NOMO-1 (cell line): ENCODE data around the gene CPT1A.

Source experiments
- DNase-seq, 2 experiments: peaks; one replicate each; lab custom pipeline; 2025; ENCODE audit not compliant: unreplicated experiment in 2 of 2; lab: John Stamatoyannopoulos, UW

The CPT1A gene

DNA sequence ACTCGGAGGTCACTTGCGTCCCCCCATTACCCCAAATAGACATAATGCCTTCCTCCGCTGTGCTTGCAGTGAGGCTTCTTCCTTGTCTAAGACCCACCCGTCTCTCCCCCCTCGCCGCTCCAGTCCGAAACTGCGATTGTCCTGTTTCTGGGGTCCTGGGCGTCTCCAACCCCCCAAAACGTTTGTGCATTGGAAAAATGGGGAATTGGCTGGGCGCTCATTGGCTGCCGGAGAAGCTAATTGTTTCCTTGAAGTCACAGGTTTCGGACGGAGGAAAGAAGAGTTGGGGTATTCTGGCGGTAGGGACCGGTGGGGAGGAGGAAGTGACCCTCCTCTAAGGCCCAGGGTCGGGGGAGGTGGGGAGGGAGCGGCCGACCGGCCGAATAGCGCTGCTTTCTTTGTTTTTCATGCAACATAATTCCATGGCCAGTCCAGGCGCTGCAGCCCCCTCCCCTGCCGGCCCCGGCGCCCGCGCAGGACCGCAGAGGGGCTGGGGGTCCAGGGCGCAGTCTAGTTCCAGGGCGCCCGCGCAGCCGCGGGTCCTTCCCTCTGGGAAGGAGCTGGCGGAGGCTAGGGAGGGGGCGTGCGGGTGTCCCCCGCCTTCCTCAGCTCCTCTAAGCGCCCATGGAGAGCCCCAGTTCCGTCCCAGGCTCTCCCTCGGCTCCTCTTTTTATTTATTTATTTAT, 12.7 kb upstream of the CPT1A start:
- DNase-seq, result no peak

- DNase-seq, result no peak
These were observed 10.9 kb upstream of the CPT1A start for GRCh38 chr11:68852628-68853027.

GRCh38 chr11:68848429-68848828, 6.7 kb upstream of the CPT1A start:
- DNase-seq, result no peak

- no peak for DNase-seq
These were observed 5.7 kb upstream of the CPT1A start for GRCh38 chr11:68847395-68847794.

DNA sequence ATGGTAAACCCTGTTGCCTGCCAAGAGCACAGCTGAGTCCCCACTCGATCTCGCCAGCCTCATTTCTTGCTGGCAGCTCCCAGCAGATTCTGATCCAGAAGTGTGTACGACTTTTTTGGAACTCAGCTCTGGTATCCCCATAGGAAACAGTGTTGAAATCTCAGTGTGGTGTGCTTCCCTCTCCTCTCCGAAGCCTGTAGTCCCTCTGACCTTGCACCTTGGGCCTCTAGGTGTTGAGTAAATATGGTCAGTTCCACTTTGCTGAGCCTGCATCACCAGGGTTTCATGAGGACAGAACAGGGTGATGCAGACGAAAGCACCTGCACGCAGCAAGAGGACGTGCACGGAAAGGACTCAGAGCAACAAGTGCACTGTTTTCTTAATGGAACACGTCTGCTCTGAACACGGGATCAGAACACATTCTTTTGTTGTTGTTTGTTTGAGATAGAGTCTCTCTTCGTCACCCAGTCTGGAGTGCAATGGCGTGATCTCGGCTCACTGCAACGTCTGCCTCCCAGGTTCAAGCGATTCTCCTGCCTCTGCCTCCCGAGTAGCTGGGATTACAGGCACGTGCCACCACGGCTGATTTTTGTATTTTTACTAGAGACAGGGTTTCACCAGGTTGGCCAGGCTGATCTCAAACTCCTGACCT, 3.8 kb upstream of the CPT1A start:
- DNase-seq, result no peak

- no peak for DNase-seq
These were observed 3.1 kb upstream of the CPT1A start for GRCh38 chr11:68844801-68845200.

DNA sequence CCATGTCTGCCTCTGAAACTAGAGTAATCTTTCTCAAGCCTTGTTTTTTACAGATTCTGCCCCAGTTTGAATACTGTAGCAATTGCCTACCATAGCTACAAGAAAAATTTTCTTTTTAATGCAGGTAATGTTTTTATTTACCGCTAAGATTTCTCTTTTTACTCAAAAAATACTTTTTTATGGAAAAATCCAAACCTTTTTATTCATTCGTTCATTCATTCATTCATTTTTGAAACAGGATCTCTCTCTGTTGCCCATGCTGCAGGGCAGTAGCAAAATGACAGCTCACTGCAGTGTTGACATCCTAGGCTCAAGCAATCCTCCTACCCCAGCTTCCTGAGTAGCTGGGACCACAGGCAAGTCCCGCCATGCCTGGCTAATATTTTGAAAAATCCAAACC, 2.7 kb upstream of the CPT1A start:
- DNase-seq, result no peak

DNA sequence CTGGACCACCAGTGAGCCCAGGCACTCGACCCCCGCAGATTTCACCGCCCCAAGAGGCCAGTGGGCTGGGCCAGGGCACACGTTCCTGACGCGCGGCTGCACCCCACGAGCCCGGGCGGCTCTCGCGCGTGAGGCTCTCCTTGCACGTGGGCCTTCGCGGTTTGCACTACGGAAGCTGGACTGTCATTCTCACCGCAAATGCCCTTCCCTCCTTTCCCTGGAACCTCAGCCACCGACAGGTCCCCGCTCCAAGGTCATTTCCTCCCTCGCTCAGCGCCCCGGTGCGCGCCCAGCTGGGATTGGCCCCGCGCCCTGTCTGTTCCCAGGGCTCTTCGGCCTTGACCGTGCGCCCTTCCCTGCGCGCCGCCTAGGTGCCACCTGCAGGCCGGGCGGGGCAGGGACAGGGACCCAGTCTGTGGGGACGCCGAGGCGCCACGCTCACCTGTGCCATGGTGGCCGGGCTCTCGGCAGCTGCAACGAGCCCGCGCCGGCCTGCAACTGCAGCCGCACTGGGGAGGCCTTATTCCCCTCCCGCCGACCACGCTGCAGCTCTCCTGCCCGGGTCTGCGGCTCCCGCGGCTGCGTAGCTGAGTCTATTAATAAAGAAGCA, 2.1 kb upstream of the CPT1A start:
- peak; percentile 60 to 82 for DNase-seq

- peak; percentile 56 to 59 for DNase-seq
These were observed 1.4 kb upstream of the CPT1A start for GRCh38 chr11:68843052-68843561.

DNA sequence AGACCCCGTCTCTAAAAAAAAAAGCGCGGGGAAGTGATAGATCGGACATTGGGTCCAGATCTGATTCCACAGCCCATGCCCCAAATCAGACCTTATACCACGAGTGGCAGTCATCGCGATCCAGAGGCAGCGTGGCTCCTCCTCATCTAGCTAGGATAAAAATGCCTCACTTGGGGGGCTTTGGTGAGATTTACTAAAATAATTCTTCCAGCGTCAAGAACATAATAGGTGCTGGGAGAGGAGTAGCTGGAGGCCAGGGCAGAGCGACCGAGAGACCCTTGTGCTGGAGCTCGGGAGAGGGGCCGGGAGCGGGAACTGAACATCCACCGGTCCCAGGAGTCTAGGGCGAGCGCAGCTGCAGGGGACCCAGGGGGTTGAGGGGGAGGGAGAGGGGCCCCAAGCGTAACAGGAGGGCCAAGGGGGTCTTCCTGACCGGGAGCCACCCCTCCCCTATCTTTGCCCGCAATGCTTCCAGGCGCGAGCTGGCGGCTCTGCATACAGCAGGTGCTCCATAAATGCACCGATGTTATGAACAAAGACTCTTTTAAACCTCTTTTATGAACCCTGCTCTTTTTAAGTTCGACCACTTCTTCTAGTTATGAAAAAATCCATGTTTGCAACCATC, 823 bp upstream of the CPT1A start:
- no peak for DNase-seq

DNA sequence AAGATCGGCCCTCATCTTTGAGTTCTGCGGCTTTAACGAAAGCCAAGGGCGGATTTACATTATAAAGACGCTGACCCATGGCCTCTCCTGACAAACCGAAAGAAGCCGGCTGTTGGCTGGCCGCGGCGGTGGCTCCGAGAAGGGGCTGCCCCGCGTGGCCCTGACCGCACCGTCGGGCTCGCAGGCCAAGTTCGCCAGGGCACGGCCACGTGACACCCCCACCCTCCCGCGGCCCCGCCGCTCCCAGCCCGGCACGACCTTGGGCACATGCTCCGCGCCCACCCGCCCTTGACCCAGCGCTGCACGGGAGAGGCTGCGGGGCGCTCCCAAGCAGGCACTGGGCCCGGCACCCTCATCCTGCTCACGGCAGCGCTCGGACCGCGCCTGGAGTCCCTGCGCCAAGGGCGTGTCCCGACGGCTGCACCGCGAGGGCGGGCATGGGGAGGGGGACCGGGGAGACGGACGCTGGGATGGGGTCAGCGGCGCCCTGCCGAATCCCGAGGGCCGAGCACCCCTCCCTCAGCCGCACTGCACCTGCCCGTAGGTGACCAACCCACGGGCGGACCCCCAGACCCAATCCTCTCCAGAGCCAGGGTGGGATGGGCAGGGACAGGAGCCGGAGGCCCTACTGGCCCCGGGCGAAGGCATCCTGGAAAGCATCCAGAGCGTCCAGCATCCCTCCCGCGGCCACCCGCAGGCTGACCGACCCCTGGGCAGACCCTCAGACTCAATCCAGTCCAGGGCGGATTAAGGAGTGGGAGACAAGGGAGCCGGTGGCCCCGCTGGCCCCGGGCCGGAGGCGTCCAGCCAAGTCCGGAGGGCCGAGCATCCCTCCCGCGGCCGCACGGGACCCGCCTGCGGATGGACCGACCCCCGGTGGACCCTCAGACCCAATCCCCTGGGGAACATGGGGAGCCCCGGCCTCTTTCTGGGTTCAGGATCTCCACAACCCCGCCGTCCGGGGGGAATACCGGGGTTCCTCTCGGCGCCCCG, 759 bp downstream of the CPT1A start:
- DNase-seq, result peak; percentile 10 to 37

DNA sequence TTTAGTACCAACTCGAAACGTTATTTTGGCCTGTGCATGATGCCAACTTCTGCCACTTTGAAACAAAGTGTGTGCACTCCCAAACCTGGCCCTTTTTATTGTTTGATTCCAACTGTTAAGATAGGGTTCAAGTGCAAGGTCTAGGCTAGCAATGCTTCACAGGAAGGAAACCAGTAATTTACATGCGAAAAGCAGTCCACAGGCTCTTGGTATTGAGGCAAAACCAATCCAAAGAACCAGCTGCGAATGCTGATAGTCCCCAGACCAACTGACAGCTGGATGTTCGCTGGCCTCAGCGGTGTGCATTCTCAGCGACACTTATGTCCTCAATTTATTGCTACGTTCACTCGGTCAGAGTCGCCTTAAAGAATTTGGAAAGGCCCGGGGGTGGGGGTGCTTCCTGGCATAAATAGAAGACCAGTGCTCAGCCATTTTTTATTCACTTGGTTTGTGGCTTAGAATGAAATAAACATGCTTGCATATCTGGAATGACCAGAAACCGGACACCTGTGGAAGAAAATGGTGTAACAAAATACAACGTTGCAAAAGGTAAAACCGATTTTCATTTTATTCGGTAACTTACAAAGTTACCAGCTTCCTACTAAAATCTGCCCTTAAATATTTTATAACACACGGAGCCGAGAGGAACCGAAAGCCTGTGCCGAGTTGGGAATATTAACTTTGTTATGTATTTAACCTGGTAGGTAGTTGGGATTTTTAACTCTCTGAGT, 1.6 kb downstream of the CPT1A start:
- peak in 1 of 2 experiments; percentile 28 for DNase-seq

- peak; percentile 92 to 94 for DNase-seq
These were observed 2.5 kb downstream of the CPT1A start for GRCh38 chr11:68839054-68839865.

DNA sequence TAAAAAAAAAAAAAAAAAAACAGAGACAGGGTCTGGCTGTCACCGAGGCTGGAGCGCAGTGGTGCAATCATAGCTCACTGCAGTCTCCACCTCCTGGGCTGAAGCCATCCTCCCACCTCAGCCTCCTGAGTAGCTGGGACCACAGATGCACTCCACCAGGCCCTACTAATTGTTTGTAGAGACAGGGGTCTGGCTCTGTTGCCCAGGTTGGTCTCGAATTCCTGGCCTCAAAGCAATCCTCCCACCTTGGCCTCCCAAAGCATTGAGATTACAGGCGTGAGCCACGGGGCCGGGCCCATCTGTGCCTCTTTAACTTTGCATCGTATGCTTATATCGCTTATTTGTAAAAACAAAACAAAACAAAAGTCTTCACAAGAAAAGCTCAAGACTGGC, 3.1 kb downstream of the CPT1A start:
- peak in 1 of 2 experiments; percentile 8 for DNase-seq

DNA sequence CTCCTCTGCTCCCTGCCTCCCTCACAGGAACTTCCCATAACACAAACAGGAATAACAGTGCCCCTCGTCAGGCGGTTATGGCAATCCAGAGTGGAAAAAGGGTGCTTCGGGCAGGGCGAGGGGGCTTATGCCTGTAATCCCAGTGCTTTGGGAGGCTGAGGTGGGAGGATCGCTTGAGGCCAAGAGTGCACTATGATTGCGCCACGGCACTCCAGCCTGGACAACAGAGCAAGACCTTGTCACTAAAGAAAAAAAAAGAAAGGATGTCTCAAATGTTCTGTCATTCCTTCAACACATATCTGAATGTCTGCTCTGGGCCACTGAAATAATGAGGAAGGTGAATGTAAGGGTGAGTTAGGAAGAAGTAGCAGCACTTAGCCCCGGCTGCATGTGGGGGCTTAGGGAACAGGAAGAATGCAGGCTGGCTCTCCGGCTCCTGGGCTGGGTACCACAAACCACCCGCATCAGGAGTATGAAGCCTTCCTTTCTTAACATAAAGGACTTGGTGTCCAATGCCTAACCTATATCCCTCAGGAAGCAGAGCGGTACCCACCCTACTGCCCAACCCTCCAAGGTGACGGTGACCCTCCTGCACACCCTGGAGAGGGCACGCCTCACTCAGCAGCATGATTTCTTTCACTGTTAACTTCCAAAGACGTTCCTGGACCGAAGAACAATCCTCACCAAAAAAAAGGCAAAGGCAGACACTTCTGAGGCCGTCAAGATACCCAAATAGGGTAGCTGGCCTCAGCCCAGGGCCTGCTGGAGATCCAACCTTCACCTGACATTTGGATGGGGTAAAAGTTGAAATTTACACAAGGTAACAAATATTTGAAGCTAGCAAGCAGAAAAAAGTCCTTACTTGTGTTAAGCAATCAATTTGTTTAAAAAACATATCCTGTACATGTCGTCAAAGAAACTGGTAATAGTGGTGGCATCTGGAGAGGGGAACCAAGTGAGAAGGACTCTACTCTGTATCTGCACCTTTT, 3.8 kb downstream of the CPT1A start:
- DNase-seq, result no peak

DNA sequence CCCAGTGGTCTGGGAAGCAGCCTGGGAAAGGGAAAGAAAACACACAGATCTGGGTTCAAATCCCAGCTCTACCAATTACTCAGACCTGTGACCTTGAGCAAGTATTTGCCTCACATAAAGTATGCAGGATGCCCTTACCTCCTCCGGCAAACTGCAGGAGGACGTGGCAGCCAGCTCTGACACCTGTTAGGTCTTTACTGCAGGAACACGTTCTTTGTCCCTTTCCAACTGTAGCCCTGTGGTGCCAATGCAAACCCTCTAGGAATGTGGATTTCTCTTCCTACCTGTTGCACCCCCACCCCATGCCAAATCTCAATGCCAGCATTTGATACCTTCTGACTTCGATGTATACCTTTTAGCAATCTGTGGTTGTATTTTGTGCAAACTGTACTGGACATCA, 6.0 kb downstream of the CPT1A start:
- no peak for DNase-seq

DNA sequence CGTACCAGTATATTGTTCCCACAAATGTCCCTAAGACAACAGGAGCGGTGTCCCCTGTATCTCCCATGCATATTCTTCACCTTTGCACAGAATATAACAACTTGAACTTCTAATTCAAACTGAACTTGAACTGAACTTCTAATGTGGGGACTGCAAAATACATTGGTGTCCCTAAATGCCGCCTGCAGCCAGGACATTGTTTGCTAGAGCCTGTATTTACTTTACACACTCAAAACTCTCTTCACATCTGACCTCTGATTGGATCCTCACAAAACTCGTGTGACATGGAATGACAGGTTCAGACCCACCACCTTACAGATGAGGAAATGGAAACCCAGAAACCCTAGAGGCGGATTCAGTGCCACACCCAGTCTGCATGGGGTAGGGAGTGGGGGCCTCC, 6.4 kb downstream of the CPT1A start:
- no peak for DNase-seq
